HG02623 (cell line): Measurements from ENCODE around the gene EMD.
"Not testable (repeated sequence)": the region's sequence is repeated elsewhere in the genome, so short reads cannot be mapped to it uniquely, and the experiment has no call there.

ENCODE experiments used
- ATAC-seq: cut with Tn5 transposase; IDR thresholded peaks from one replicate; pipeline ENCODE4 v1.9.1; 2021; ENCODE audit warnings: moderate library complexity; ENCODE audit not compliant: unreplicated experiment

Gene EMD

GRCh38 chrX:154378799-154379568 lies at the start of gene EMD:
EMD (plus strand) TSS chrX:154379295; CDS start chrX:154379485, 190 bp downstream.
- ATAC-seq: peak; percentile 82

GRCh38 chrX:154332561-154332960 lies 46.5 kb upstream of the EMD start:
- ATAC-seq: no peak

GRCh38 chrX:154333116-154333515 lies 46.0 kb upstream of the EMD start:
- ATAC-seq: no peak

GRCh38 chrX:154333837-154334271 lies 45.2 kb upstream of the EMD start:
- no peak for ATAC-seq

- no peak for ATAC-seq
Observed at GRCh38 chrX:154334496-154334895, 44.6 kb upstream of the EMD start.

GRCh38 chrX:154341399-154342298 lies 37.4 kb upstream of the EMD start:
- ATAC-seq: peak; percentile 72

- not testable (repeated sequence) for ATAC-seq
Observed at GRCh38 chrX:154343063-154343462, 36.0 kb upstream of the EMD start.

GRCh38 chrX:154343620-154344019 lies 35.5 kb upstream of the EMD start:
- ATAC-seq: not testable (repeated sequence)

- no peak for ATAC-seq
Observed at GRCh38 chrX:154348114-154348531, 31.0 kb upstream of the EMD start.

GRCh38 chrX:154348646-154349358 lies 30.3 kb upstream of the EMD start:
- no peak for ATAC-seq

GRCh38 chrX:154349359-154349935 lies 29.6 kb upstream of the EMD start:
- no peak for ATAC-seq

GRCh38 chrX:154349979-154350378 lies 29.1 kb upstream of the EMD start:
- no peak for ATAC-seq

GRCh38 chrX:154350429-154351182 lies 28.5 kb upstream of the EMD start:
- ATAC-seq: no peak

GRCh38 chrX:154351183-154352011 lies 27.7 kb upstream of the EMD start:
- no peak for ATAC-seq

GRCh38 chrX:154352012-154352401 lies 27.1 kb upstream of the EMD start:
- ATAC-seq: no peak

- ATAC-seq: no peak
Observed at GRCh38 chrX:154352466-154352865, 26.6 kb upstream of the EMD start.

- no peak for ATAC-seq
Observed at GRCh38 chrX:154353172-154353843, 25.8 kb upstream of the EMD start.

- no peak for ATAC-seq
Observed at GRCh38 chrX:154354013-154354412, 25.1 kb upstream of the EMD start.

GRCh38 chrX:154354516-154354915 lies 24.6 kb upstream of the EMD start:
- ATAC-seq: no peak
